H1 (cell line): Measurements from ENCODE around the gene SGMS1. TPM values are rescaled to one million over a fixed set of nuclear protein-coding genes. Genes with fewer than 3 reads are reported as not detected.
A peak's percentile ranks its signal among the peaks of the same experiment; 100 is the strongest.

Source experiments
- CTCF ChIA-PET: fragments of 300-600 bp; sonication (Branson Sonifier 250); formaldehyde crosslinking; loops from one replicate; lab custom pipeline; 2021; ENCODE audit not compliant: partially characterized antibody; lab: Charles Lee
- POLR2A ChIA-PET: fragments of 300-600 bp; sonication (Branson Sonifier 250); formaldehyde crosslinking; loops from one replicate; lab custom pipeline; 2021; ENCODE audit warnings: inconsistent platforms; ENCODE audit not compliant: partially characterized antibody; lab: Charles Lee
- DNase-seq, 2 experiments: peaks; one replicate each; pipeline versions ENCODE4 v3.0.0 to v3.0.0-alpha.2; 2010 to 2022; ENCODE audit warnings: low spot score in 2 of 2, low read depth in 1 of 2, mixed read lengths in 1 of 2
- FAIRE-seq: peaks from 2 replicates; lab custom pipeline; 2011; peaks lifted over from hg19 to GRCh38; lab: Jason Lieb, UNC
- H2AFZ ChIP-seq: 2 replicates; pipeline ENCODE4 v1.8.1; 2012; ENCODE audit warnings: low read length, inconsistent platforms
- H2AK5ac ChIP-seq: 2 replicates; pipeline ENCODE4 v1.6.1; 2013; ENCODE audit warnings: low read depth, low read length
- H2BK120ac ChIP-seq: replicated peaks from 2 replicates; pipeline ENCODE3; 2013; ENCODE audit warnings: low read depth, low read length, inconsistent platforms
- H2BK12ac ChIP-seq: 2 replicates; pipeline ENCODE4 v1.6.1; 2013; ENCODE audit warnings: low read depth, low read length
- H2BK15ac ChIP-seq: 2 replicates; pipeline ENCODE4 v1.6.1; 2013; ENCODE audit warnings: low read length
- H2BK20ac ChIP-seq: 2 replicates; pipeline ENCODE4 v1.6.1; 2013; ENCODE audit warnings: low read length
- H2BK5ac ChIP-seq: 2 replicates; pipeline ENCODE4 v1.6.1; 2013; ENCODE audit warnings: low read depth, low read length
- H3K14ac ChIP-seq: 2 replicates; pipeline ENCODE4 v1.6.1; 2013; ENCODE audit warnings: inconsistent platforms; ENCODE audit not compliant: insufficient read length
- H3K18ac ChIP-seq: 2 replicates; pipeline ENCODE4 v1.6.1; 2013; ENCODE audit warnings: low read length; ENCODE audit errors: extremely low read depth
- H3K23ac ChIP-seq: 2 replicates; pipeline ENCODE4 v1.6.1; 2013; ENCODE audit warnings: inconsistent platforms; ENCODE audit not compliant: insufficient read length
- H3K23me2 ChIP-seq: 2 replicates; pipeline ENCODE4 v1.6.1; 2013; ENCODE audit warnings: low read depth, low read length
- H3K27ac ChIP-seq: 2 replicates; pipeline ENCODE4 v1.6.1; 2011; ENCODE audit warnings: low read depth, low read length, inconsistent platforms
- H3K27me3 ChIP-seq, 4 experiments: replicated peaks in 1 of 4; 1 replicate in 1 of 4; 2 replicates in 3 of 4; pipeline versions ENCODE4 v1.6.1 to v1.8.1; 2011 to 2013; ENCODE audit warnings: low read length in 3 of 4, mild to moderate bottlenecking in 3 of 4, inconsistent platforms in 2 of 4, mixed read lengths in 2 of 4, moderate library complexity in 1 of 4; ENCODE audit not compliant: control insufficient read depth in 3 of 4, insufficient read depth in 3 of 4; ENCODE audit errors: extremely low read depth in 1 of 4
- H3K36me3 ChIP-seq, 4 experiments: 2 replicates each; pipeline versions ENCODE4 v1.6.1 to v1.8.1; 2011 to 2013; ENCODE audit warnings: mild to moderate bottlenecking in 4 of 4, low read length in 3 of 4, moderate library complexity in 2 of 4, control low read depth in 1 of 4, inconsistent platforms in 1 of 4; ENCODE audit not compliant: insufficient read depth in 4 of 4, control insufficient read depth in 2 of 4
- H3K4ac ChIP-seq: replicated peaks from 2 replicates; pipeline ENCODE3; 2013; ENCODE audit warnings: low read length, low read depth, mixed read lengths, inconsistent platforms; ENCODE audit not compliant: insufficient read length
- H3K4me1 ChIP-seq, 4 experiments: replicated peaks in 1 of 4; 1 replicate in 1 of 4; 2 replicates in 3 of 4; pipeline versions ENCODE4 v1.6.1 to v1.8.1; 2011 to 2013; ENCODE audit warnings: low read length in 3 of 4, inconsistent platforms in 2 of 4, mixed read lengths in 1 of 4; ENCODE audit not compliant: insufficient read depth in 4 of 4, control insufficient read depth in 3 of 4
- H3K4me2 ChIP-seq, 2 experiments: 2 replicates each; pipeline versions ENCODE4 v1.6.1 to v1.8.1; 2011 to 2013; ENCODE audit warnings: low read depth in 2 of 2, low read length in 2 of 2, control low read depth in 1 of 2, inconsistent platforms in 1 of 2, mild to moderate bottlenecking in 1 of 2; ENCODE audit not compliant: insufficient read depth in 1 of 2
- H3K4me3 ChIP-seq, 4 experiments: fragments of 200-600, 300-600 bp in 1 of 4; sonication (generic), shearing (Covaris generic), sonication (Bioruptor Twin) in 1 of 4; 2 replicates each; pipeline versions ENCODE4 v1.5.1 to v1.8.1; 2011 to 2016; ENCODE audit warnings: low read length in 4 of 4, low read depth in 3 of 4, control low read depth in 2 of 4, inconsistent platforms in 2 of 4, mild to moderate bottlenecking in 2 of 4, mixed read lengths in 1 of 4, moderate library complexity in 1 of 4; ENCODE audit not compliant: insufficient read depth in 2 of 4; ENCODE audit errors: extremely low read depth in 1 of 4
- H3K56ac ChIP-seq: replicated peaks from 2 replicates; pipeline ENCODE3; 2013; ENCODE audit warnings: low read depth, mild to moderate bottlenecking, mixed read lengths, low read length, inconsistent platforms; ENCODE audit not compliant: insufficient read length
- H3K79me1 ChIP-seq: 2 replicates; pipeline ENCODE4 v1.6.1; 2013; ENCODE audit warnings: low read depth, low read length, control low read depth
- H3K79me2 ChIP-seq, 2 experiments: 2 replicates each; pipeline versions ENCODE4 v1.6.1 to v1.8.1; 2012 to 2013; ENCODE audit warnings: low read length in 2 of 2, mild to moderate bottlenecking in 2 of 2, inconsistent platforms in 1 of 2; ENCODE audit not compliant: insufficient read depth in 2 of 2, control insufficient read depth in 1 of 2
- H3K9ac ChIP-seq, 4 experiments: replicated peaks in 1 of 4; 1 replicate in 1 of 4; 2 replicates in 3 of 4; pipeline versions ENCODE4 v1.6.1 to v1.8.1; 2011 to 2013; ENCODE audit warnings: low read depth in 3 of 4, low read length in 3 of 4, control low read depth in 2 of 4, mild to moderate bottlenecking in 2 of 4, moderate library complexity in 2 of 4, inconsistent platforms in 1 of 4; ENCODE audit errors: extremely low read depth in 1 of 4
- H3K9me3 ChIP-seq, 2 experiments: 2 replicates each; pipeline versions ENCODE4 v1.6.1 to v1.8.1; 2012 to 2013; ENCODE audit warnings: mild to moderate bottlenecking in 2 of 2, moderate library complexity in 2 of 2, control low read depth in 1 of 2, inconsistent platforms in 1 of 2, low read depth in 1 of 2, low read length in 1 of 2, mixed read lengths in 1 of 2; ENCODE audit not compliant: insufficient read depth in 2 of 2
- H4K20me1 ChIP-seq, 2 experiments: replicated peaks in 1 of 2; 2 replicates each; pipeline versions ENCODE3 to v1.8.1; 2011 to 2013; ENCODE audit warnings: inconsistent platforms in 2 of 2, low read length in 2 of 2, mild to moderate bottlenecking in 1 of 2; ENCODE audit not compliant: insufficient read depth in 2 of 2, control insufficient read depth in 1 of 2
- H4K5ac ChIP-seq: 2 replicates; pipeline ENCODE4 v1.6.1; 2013; ENCODE audit warnings: low read length, low read depth, mixed read lengths, inconsistent platforms; ENCODE audit not compliant: insufficient read length
- H4K8ac ChIP-seq: 2 replicates; pipeline ENCODE4 v1.8.0; 2013; ENCODE audit warnings: mild to moderate bottlenecking, moderate library complexity, low read length, inconsistent platforms; ENCODE audit not compliant: insufficient read depth; ENCODE audit errors: extremely low read depth
- H4K91ac ChIP-seq: replicated peaks from 2 replicates; pipeline ENCODE3; 2013; ENCODE audit warnings: low read length, mixed read lengths, inconsistent platforms; ENCODE audit not compliant: insufficient read length
- BRCA1 ChIP-seq: IDR thresholded peaks from 2 replicates; pipeline ENCODE4 v1.6.1; 2012; ENCODE audit warnings: low read depth, low read length, improper control_type of control experiment
- KDM1A ChIP-seq: fragments of 200-600, 300-600 bp; sonication (generic); IDR thresholded peaks from 2 replicates; pipeline ENCODE4 v1.7.1; 2016; ENCODE audit warnings: mild to moderate bottlenecking, low read length, borderline replicate concordance
- MAFK ChIP-seq: IDR thresholded peaks from 2 replicates; pipeline ENCODE4 v1.6.1; 2012; ENCODE audit warnings: low read depth, mild to moderate bottlenecking, improper control_type of control experiment, low read length
- PHF8 ChIP-seq: fragments of 200-600 bp; sonication (generic); conservative IDR thresholded peaks from 2 replicates; pipeline ENCODE4 v1.7.1; 2012; ENCODE audit warnings: low read depth, mild to moderate bottlenecking, inconsistent platforms, low read length, moderate library complexity
- POLR2A ChIP-seq, 2 experiments: IDR thresholded peaks; 1 replicate in 1 of 2; 2 replicates in 1 of 2; pipeline ENCODE4 v1.6.1; 2011; ENCODE audit warnings: low read depth in 2 of 2, low read length in 2 of 2, mild to moderate bottlenecking in 2 of 2; ENCODE audit errors: control extremely low read depth in 1 of 2
- POU5F1 ChIP-seq: IDR thresholded peaks from 2 replicates; pipeline ENCODE4 v1.6.1; 2011; ENCODE audit warnings: low read depth, mild to moderate bottlenecking, low read length, moderate library complexity
- RFX5 ChIP-seq: IDR thresholded peaks from 2 replicates; pipeline ENCODE4 v1.6.1; 2011; ENCODE audit warnings: low read depth, low read length, improper control_type of control experiment, borderline replicate concordance
- SRF ChIP-seq: IDR thresholded peaks from 2 replicates; pipeline ENCODE4 v1.6.1; 2011; ENCODE audit warnings: mild to moderate bottlenecking, low read depth, low read length, moderate library complexity
- TAF7 ChIP-seq: optimal IDR thresholded peaks from 2 replicates; pipeline ENCODE3; 2011; ENCODE audit warnings: low read depth, mild to moderate bottlenecking, inconsistent platforms, low read length, moderate library complexity, borderline replicate concordance
- TBP ChIP-seq: IDR thresholded peaks from 2 replicates; pipeline ENCODE4 v1.6.1; 2011; ENCODE audit warnings: low read depth, low read length, improper control_type of control experiment
- USF2 ChIP-seq: IDR thresholded peaks from 2 replicates; pipeline ENCODE4 v1.6.1; 2011; ENCODE audit warnings: low read length, improper control_type of control experiment
- WGBS, 2 experiments: shearing (Covaris generic) in 1 of 2; methylation state at CpG; one replicate each; pipeline versions ENCODE4 v1.1.6 to v1.1.7; 2013 to 2015; ENCODE audit warnings: low lambda C conversion rate in 2 of 2, mixed read lengths in 2 of 2, inconsistent platforms in 1 of 2, low coverage in 1 of 2, missing lambda C conversion rate in 1 of 2; ENCODE audit not compliant: insufficient replicate concordance in 2 of 2, insufficient coverage in 1 of 2, insufficient read length in 1 of 2; ENCODE audit errors: extremely low coverage in 1 of 2, missing lambda C conversion rate in 1 of 2; 5-methylcytosine and 5-hydroxymethylcytosine counted together
- polyA plus RNA-seq, 7 experiments: library from polyadenylated mRNA; depleted of rRNA in 3 of 7; stranded (reverse) in 5 of 7; unstranded in 2 of 7; fragments of >200 nt in 5 of 7; fragments of 200-250 nt in 2 of 7; gene quantifications; 1 replicate in 5 of 7; 2 replicates in 1 of 7; 4 replicates in 1 of 7; pipeline versions ENCODE4 v1.2.1 to v1.2.3, GENCODE V29; 2011 to 2013; ENCODE audit warnings: missing spikeins in 2 of 7, mixed read lengths in 2 of 7
- total RNA-seq: library from RNA; stranded (reverse); fragmentation: NEBNext Ultra II Directional; extraction: Animal tissue kit (Norgen Biotek cat#: 25700); gene quantifications from 2 replicates; pipeline ENCODE4 v1.2.1, GENCODE V29; 2021

Gene SGMS1
- total and polyA plus RNA-seq, 2 of the 8 experiments (the other 6 are each of a cell fraction or from before 2014, with no cell fraction given) = 6.0 to 15.6 TPM

- Histone ChIP-seq H4K5ac (no peak overlapping the region), H3K27ac (no peak overlapping the region), H4K20me1 (peaks cover 0 to 2% of the 10 kb centered on the region in 2 experiments), H2BK120ac (no peak overlapping the region), H3K23ac (no peak overlapping the region), H4K8ac (no peak overlapping the region), H2AK5ac (no peak overlapping the region), H3K27me3 (no peaks in the 10 kb centered on the region), H2AFZ (no peak overlapping the region), H4K91ac (no peak overlapping the region), H3K79me2 (peaks cover 0 to 15% of the 10 kb centered on the region in 2 experiments; a peak in 2 of 4 replicates), H2BK20ac (no peak overlapping the region; the same call in 1 of the 2 replicates), H3K56ac (no peak overlapping the region), H2BK5ac (no peak overlapping the region), H3K79me1 (peaks cover 2% of the 10 kb centered on the region; the same call in 1 of the 2 replicates), H3K9me3 (peaks cover 0 to 5% of the 10 kb centered on the region in 2 experiments; a peak in 1 of 4 replicates), H3K9ac (no peak overlapping the region), H2BK15ac (no peak overlapping the region), H3K36me3 (0 out of 8 replicates have a peak, but pooled peaks cover 0 to 4% (median 0%) of the 10 kb centered on the region in 4 experiments), H3K4me3 (no peak overlapping the region), H3K4me1 (peaks cover 0 to 11% (median 6%) of the 10 kb centered on the region in 4 experiments; a peak in 3 of 7 replicates), H3K4ac (no peak overlapping the region), H2BK12ac (peak overlapping the region; percentile 72), H3K18ac (no peak overlapping the region), H3K23me2 (no peaks in the 10 kb centered on the region; the same call in 1 of the 2 replicates), H3K4me2 (no peak overlapping the region), H3K14ac (no peak overlapping the region)
- 91 to 100% methylated on average over 1 to 7 of the region's 7 CpGs for WGBS, 2 experiments
- ChIA-PET POLR2A (interaction anchor here (1.3 kb wide), 1 partner anchor 12 kb away, joined by 3 read pairs; no protein-coding TSS in a partner anchor), CTCF (interaction anchor here (1.0 to 1.4 kb wide), 3 partner anchors 14 to 18 kb away, joined by 3 read pairs; no protein-coding TSS in a partner anchor)
- FAIRE-seq = no peak
- TF ChIP-seq PHF8 (no peak), RFX5 (no peak), POU5F1 (no peak), SRF (no peak), TBP (no peak), KDM1A (no peak), USF2 (no peak), MAFK (no peak), POLR2A (IDR thresholded peaks at IDR 0.05; ENCODE audit: control extremely low read depth in 1 of 2, low read depth in 2 of 2, low read length in 2 of 2) (no peak), TAF7 (no peak), BRCA1 (no peak)
- no peak for DNase-seq
Measured at GRCh38 chr10:50404021-50404773, 219.6 kb downstream of the SGMS1 start.
